H9 (cell line): ENCODE measurements around the gene SHPK. TPM values are rescaled to one million over a fixed set of nuclear protein-coding genes. Genes with fewer than 3 reads are reported as not detected.

Experiments
- DNase-seq: peaks from one replicate; pipeline ENCODE4 v3.0.0-alpha.2; 2017
- H2AFZ ChIP-seq: one replicate; pipeline ENCODE4 v1.6.1; 2013; ENCODE audit warnings: mild to moderate bottlenecking, low read length, control low read depth, moderate library complexity
- H2AK5ac ChIP-seq: 2 replicates; pipeline ENCODE4 v1.6.1; 2013; ENCODE audit warnings: low read length, control low read depth, mixed read lengths; ENCODE audit not compliant: insufficient read length
- H2BK120ac ChIP-seq: one replicate; pipeline ENCODE4 v1.6.1; 2013; ENCODE audit warnings: low read depth, mild to moderate bottlenecking, low read length, control low read depth, inconsistent platforms; ENCODE audit not compliant: poor library complexity, severe bottlenecking
- H2BK12ac ChIP-seq: 2 replicates; pipeline ENCODE4 v1.6.1; 2013; ENCODE audit warnings: low read length, control low read depth, mixed read lengths, low read depth; ENCODE audit not compliant: insufficient read length
- H2BK15ac ChIP-seq: 2 replicates; pipeline ENCODE4 v1.6.1; 2013; ENCODE audit warnings: low read depth, low read length, control low read depth
- H2BK20ac ChIP-seq: one replicate; pipeline ENCODE4 v1.6.1; 2013; ENCODE audit warnings: low read depth, mild to moderate bottlenecking, low read length, control low read depth, inconsistent platforms; ENCODE audit not compliant: poor library complexity, severe bottlenecking
- H2BK5ac ChIP-seq: 2 replicates; pipeline ENCODE4 v1.6.1; 2013; ENCODE audit warnings: low read length, control low read depth, mixed read lengths; ENCODE audit not compliant: insufficient read length
- H3K14ac ChIP-seq: 2 replicates; pipeline ENCODE4 v1.6.1; 2013; ENCODE audit warnings: low read length, control low read depth; ENCODE audit not compliant: insufficient read depth
- H3K18ac ChIP-seq: 2 replicates; pipeline ENCODE4 v1.6.1; 2013; ENCODE audit warnings: low read depth, mild to moderate bottlenecking, mixed read lengths, low read length, control low read depth; ENCODE audit not compliant: insufficient read length
- H3K23ac ChIP-seq: 2 replicates; pipeline ENCODE4 v1.6.1; 2013; ENCODE audit warnings: low read length, control low read depth, mixed read lengths, low read depth; ENCODE audit not compliant: insufficient read length
- H3K23me2 ChIP-seq: 2 replicates; pipeline ENCODE4 v1.6.1; 2013; ENCODE audit warnings: low read depth, mild to moderate bottlenecking, mixed read lengths, low read length, control low read depth; ENCODE audit not compliant: insufficient read length, poor library complexity, severe bottlenecking
- H3K27ac ChIP-seq: 2 replicates; pipeline ENCODE4 v1.5.1; 2013; ENCODE audit warnings: low read length, control low read depth, mixed read lengths, low read depth; ENCODE audit not compliant: insufficient read length
- H3K27me3 ChIP-seq: 2 replicates; pipeline ENCODE4 v1.6.1; 2013; ENCODE audit warnings: low read length, control low read depth, inconsistent platforms; ENCODE audit not compliant: insufficient read depth
- H3K4ac ChIP-seq: 2 replicates; pipeline ENCODE4 v1.6.1; 2013; ENCODE audit warnings: low read depth, mild to moderate bottlenecking, control low read depth, inconsistent platforms, low read length, moderate library complexity
- H3K4me1 ChIP-seq: 2 replicates; pipeline ENCODE4 v1.6.1; 2013; ENCODE audit warnings: low read length, control low read depth, inconsistent platforms; ENCODE audit not compliant: insufficient read depth
- H3K4me2 ChIP-seq: 2 replicates; pipeline ENCODE4 v1.6.1; 2013; ENCODE audit warnings: low read length, control low read depth, mixed read lengths; ENCODE audit not compliant: insufficient read length, insufficient read depth
- H3K56ac ChIP-seq: 2 replicates; pipeline ENCODE4 v1.6.1; 2013; ENCODE audit warnings: low read depth, mild to moderate bottlenecking, mixed read lengths, low read length, control low read depth; ENCODE audit not compliant: insufficient read length
- H3K79me1 ChIP-seq: 2 replicates; pipeline ENCODE4 v1.6.1; 2013; ENCODE audit warnings: low read depth, mild to moderate bottlenecking, moderate library complexity, low read length, control low read depth, inconsistent platforms; ENCODE audit not compliant: insufficient read depth, poor library complexity, severe bottlenecking
- H3K79me2 ChIP-seq: 2 replicates; pipeline ENCODE4 v1.6.1; 2013; ENCODE audit warnings: low read length, control low read depth, inconsistent platforms; ENCODE audit not compliant: insufficient read depth
- H3K9ac ChIP-seq: 2 replicates; pipeline ENCODE4 v1.6.1; 2013; ENCODE audit warnings: low read length, control low read depth, mixed read lengths; ENCODE audit not compliant: insufficient read length; ENCODE audit errors: extremely low read depth
- H3K9me3 ChIP-seq: one replicate; pipeline ENCODE4 v1.6.1; 2013; ENCODE audit warnings: low read depth, low read length, inconsistent platforms; ENCODE audit not compliant: control insufficient read depth
- H3T11ph ChIP-seq: one replicate; pipeline ENCODE4 v1.6.1; 2013; ENCODE audit warnings: mild to moderate bottlenecking, low read length, control low read depth, inconsistent platforms
- H4K20me1 ChIP-seq: one replicate; pipeline ENCODE4 v1.6.1; 2013; ENCODE audit not compliant: control insufficient read depth, insufficient read length, insufficient read depth
- H4K5ac ChIP-seq: 2 replicates; pipeline ENCODE4 v1.6.1; 2013; ENCODE audit warnings: low read depth, mild to moderate bottlenecking, mixed read lengths, low read length, control low read depth; ENCODE audit not compliant: insufficient read length
- H4K8ac ChIP-seq: replicated peaks from 2 replicates; pipeline ENCODE4 v1.6.1; 2013; ENCODE audit warnings: low read length, control low read depth, mixed read lengths, low read depth; ENCODE audit not compliant: insufficient read length
- H4K91ac ChIP-seq: 2 replicates; pipeline ENCODE4 v1.6.1; 2013; ENCODE audit warnings: low read depth, mild to moderate bottlenecking, moderate library complexity, mixed read lengths, low read length, control low read depth; ENCODE audit not compliant: insufficient read length
- H3K27ac Mint-ChIP-seq, 3 experiments: 2 replicates in 2 of 3; 3 replicates in 1 of 3; pipeline ENCODE4 v1.8.0; 2020 to 2021; ENCODE audit warnings: mixed read lengths in 3 of 3, mild to moderate bottlenecking in 1 of 3, moderate library complexity in 1 of 3
- H3K27me3 Mint-ChIP-seq: 2 replicates; pipeline ENCODE4 v1.8.0; 2021; ENCODE audit warnings: low read depth, mild to moderate bottlenecking, moderate library complexity, mixed read lengths
- H3K36me3 Mint-ChIP-seq, 3 experiments: 2 replicates in 2 of 3; 3 replicates in 1 of 3; pipeline ENCODE4 v1.8.0; 2020 to 2021; ENCODE audit warnings: low read depth in 3 of 3, mixed read lengths in 3 of 3; ENCODE audit not compliant: insufficient read depth in 1 of 3
- H3K4me1 Mint-ChIP-seq, 2 experiments: 2 replicates each; pipeline ENCODE4 v1.8.0; 2020; ENCODE audit warnings: mixed read lengths in 2 of 2
- H3K4me3 Mint-ChIP-seq, 2 experiments: 2 replicates in 1 of 2; 3 replicates in 1 of 2; pipeline ENCODE4 v1.8.0; 2020 to 2021; ENCODE audit warnings: mild to moderate bottlenecking in 2 of 2, mixed read lengths in 2 of 2, moderate library complexity in 1 of 2
- H3K9me3 Mint-ChIP-seq, 2 experiments: 2 replicates in 1 of 2; 3 replicates in 1 of 2; pipeline ENCODE4 v1.8.0; 2020; ENCODE audit warnings: mild to moderate bottlenecking in 2 of 2, mixed read lengths in 2 of 2, moderate library complexity in 1 of 2
- CTCF ChIP-seq: fragments of 200-600 bp; sonication (generic); conservative IDR thresholded peaks from 3 replicates; pipeline ENCODE4 v1.8.0; 2021; ENCODE audit warnings: antibody characterized with exemption, mild to moderate bottlenecking
- WGBS: extraction: QIAGEN DNeasy Blood & Tissue Kit; methylation state at CpG from one replicate; pipeline ENCODE4 v1.1.7; 2013; ENCODE audit warnings: missing lambda C conversion rate, low lambda C conversion rate, mixed read lengths; ENCODE audit not compliant: insufficient read length; ENCODE audit errors: extremely low coverage; 5-methylcytosine and 5-hydroxymethylcytosine counted together
- total RNA-seq: library from RNA; stranded (reverse); gene quantifications from 2 replicates; pipeline ENCODE4 v1.2.1, GENCODE V29; 2021

The SHPK gene
- total RNA-seq, 1 experiment from 2014 or later = 27.0 TPM

GRCh38 chr17:3683054-3683511 lies 47.0 kb upstream of the SHPK start:
- no peak overlapping the region for H4K5ac ChIP-seq
- no peak overlapping the region for H4K8ac ChIP-seq
- H3K27ac ChIP-seq = no peak overlapping the region
- H3K4me3 Mint-ChIP-seq = peak overlapping the region in 1 of 2 experiments; percentile 46; a peak in 1 of 5 replicates
- H3K27me3 ChIP-seq = no peaks in the 10 kb centered on the region
- no peak overlapping the region for H3K14ac ChIP-seq
- H3K27me3 Mint-ChIP-seq = peaks cover 4% of the 10 kb centered on the region; the same call in 1 of the 2 replicates
- H3K4me1 ChIP-seq = no peaks in the 10 kb centered on the region
- no peak overlapping the region for H3K4me2 ChIP-seq
- H2BK5ac ChIP-seq = no peak overlapping the region
- H2AK5ac ChIP-seq = no peak overlapping the region
- H3T11ph ChIP-seq = no peak overlapping the region
- no peak overlapping the region for H2BK120ac ChIP-seq
- DNase-seq = peak; percentile 84
- H3K9ac ChIP-seq = no peak overlapping the region
- no peaks in the 10 kb centered on the region for H3K23me2 ChIP-seq
- peak overlapping the region in 1 of 3 experiments; percentile 87; a peak in 2 of 7 replicates for H3K27ac Mint-ChIP-seq
- no peaks in the 10 kb centered on the region for H3K79me1 ChIP-seq
- no peak overlapping the region for H3K18ac ChIP-seq
- H4K91ac ChIP-seq = no peak overlapping the region
- no peak overlapping the region for H3K4ac ChIP-seq
- no peaks in the 10 kb centered on the region; a peak in 1 of 7 replicates for H3K36me3 Mint-ChIP-seq
- H2AFZ ChIP-seq = no peak overlapping the region
- TF ChIP-seq CTCF = peak; percentile 98
- H3K23ac ChIP-seq = no peak overlapping the region
- no peak overlapping the region for H3K56ac ChIP-seq
- H2BK20ac ChIP-seq = no peak overlapping the region
- peaks cover under 1 to 13% of the 10 kb centered on the region in 2 experiments for H3K4me1 Mint-ChIP-seq
- WGBS = no CpG with 5 or more reads among the region's 10 CpGs
- H3K9me3 ChIP-seq = no peaks in the 10 kb centered on the region
- no peaks in the 10 kb centered on the region for H3K9me3 Mint-ChIP-seq
- H2BK12ac ChIP-seq = no peak overlapping the region
- H2BK15ac ChIP-seq = no peak overlapping the region
- no peaks in the 10 kb centered on the region for H4K20me1 ChIP-seq
- no peaks in the 10 kb centered on the region for H3K79me2 ChIP-seq
